ENCODE measurements around the gene FGF14.

The FGF14 gene

GRCh38 chr13:102237230-102237629 is 164.6 kb downstream of the FGF14 start:
- no peak for DNase-seq

- DNase-seq = no peak
These were observed 165.0 kb downstream of the FGF14 start for GRCh38 chr13:102236830-102237229.

GRCh38 chr13:102236341-102236740 is 165.5 kb downstream of the FGF14 start:
- no peak for DNase-seq

- DNase-seq = no peak
These were observed 166.2 kb downstream of the FGF14 start for GRCh38 chr13:102235689-102236088.

- DNase-seq = no peak
These were observed 167.2 kb downstream of the FGF14 start for GRCh38 chr13:102234618-102235017.

- DNase-seq = no peak
These were observed 168.2 kb downstream of the FGF14 start for GRCh38 chr13:102233566-102234208.

- no peak for DNase-seq
These were observed 170.4 kb downstream of the FGF14 start for GRCh38 chr13:102231479-102231878.

GRCh38 chr13:102227741-102228140 is 174.1 kb downstream of the FGF14 start:
- DNase-seq = no peak

GRCh38 chr13:102226591-102226990 is 175.3 kb downstream of the FGF14 start:
- no peak for DNase-seq

GRCh38 chr13:102225892-102226291 is 176.0 kb downstream of the FGF14 start:
- no peak for DNase-seq

GRCh38 chr13:102220681-102221228 is 181.1 kb downstream of the FGF14 start:
- no peak for DNase-seq

GRCh38 chr13:102214956-102215355 is 186.9 kb downstream of the FGF14 start:
- no peak for DNase-seq

GRCh38 chr13:102212729-102213128 is 189.1 kb downstream of the FGF14 start:
- no peak for DNase-seq

- no peak for DNase-seq
These were observed 193.5 kb downstream of the FGF14 start for GRCh38 chr13:102208347-102208746.

GRCh38 chr13:102207680-102208342 is 194.0 kb downstream of the FGF14 start:
- no peak for DNase-seq

- no peak for DNase-seq
These were observed 198.1 kb downstream of the FGF14 start for GRCh38 chr13:102203718-102204117.

- no peak for DNase-seq
These were observed 203.2 kb downstream of the FGF14 start for GRCh38 chr13:102198418-102199311.

GRCh38 chr13:102197193-102197592 is 204.7 kb downstream of the FGF14 start:
- DNase-seq = no peak

- no peak for DNase-seq
These were observed 206.0 kb downstream of the FGF14 start for GRCh38 chr13:102195566-102196462.

- no peak for DNase-seq
These were observed 209.0 kb downstream of the FGF14 start for GRCh38 chr13:102192858-102193257.

- no peak for DNase-seq
These were observed 209.8 kb downstream of the FGF14 start for GRCh38 chr13:102191951-102192502.

GRCh38 chr13:102190930-102191329 is 210.9 kb downstream of the FGF14 start:
- no peak for DNase-seq
